ENCODE results near the gene MICAL3.
"Not testable (repeated sequence)": the region's sequence is repeated elsewhere in the genome, so short reads cannot be mapped to it uniquely, and the experiment has no call there.

The MICAL3 gene

DNA sequence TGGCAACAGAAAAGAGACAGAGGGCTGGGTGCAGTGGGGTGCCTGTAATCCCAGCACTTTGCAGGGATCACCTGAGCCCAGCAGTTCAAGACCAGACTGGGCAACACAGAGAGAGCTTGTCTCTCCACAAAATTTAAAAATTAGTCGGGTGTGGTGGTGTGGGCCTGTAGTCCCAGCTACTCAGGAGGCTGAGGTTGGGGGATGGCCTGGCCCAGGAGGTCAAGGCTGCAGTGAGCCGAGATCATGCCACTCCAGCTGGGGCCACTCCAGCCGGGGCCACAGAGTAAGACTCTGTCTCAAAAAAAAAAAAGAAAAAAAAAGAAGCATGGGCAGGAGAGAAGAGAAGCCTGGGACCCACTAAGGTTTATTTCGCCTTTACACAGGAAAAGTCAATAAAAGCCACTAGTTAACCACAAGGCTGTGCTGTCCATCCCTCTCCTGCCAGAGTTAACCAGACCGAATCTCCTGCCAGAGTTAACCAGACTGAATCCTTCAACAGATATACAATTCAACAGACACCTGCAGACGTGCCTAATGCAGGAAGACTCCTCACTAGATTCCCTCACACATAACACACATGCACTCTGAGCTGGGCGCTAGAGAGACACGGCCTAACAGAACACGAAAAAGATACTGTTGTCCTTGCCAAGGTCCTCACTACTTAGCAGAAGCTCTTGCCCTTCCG, 29.8 kb downstream of the MICAL3 start:
- no peak for DNase-seq

DNA sequence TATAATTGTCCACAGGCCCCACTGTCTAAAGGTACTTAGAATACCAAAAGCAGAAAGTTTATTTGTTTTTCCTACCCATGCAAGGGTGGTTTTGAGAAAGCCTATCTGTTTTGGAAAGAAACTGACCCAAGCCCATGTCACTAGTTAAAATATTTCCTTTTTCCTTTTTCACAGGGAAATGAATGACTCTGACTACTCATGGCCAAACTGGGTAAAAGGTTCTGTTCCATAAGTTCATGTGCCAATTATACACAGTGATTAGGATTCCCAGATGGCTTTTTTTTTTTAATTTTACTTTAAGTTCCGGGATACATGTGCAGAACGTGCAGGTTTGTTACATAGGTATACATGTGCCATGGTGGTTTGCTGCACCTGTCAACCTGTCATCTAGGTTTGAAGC, 31.4 kb downstream of the MICAL3 start:
- not testable (repeated sequence) for DNase-seq

DNA sequence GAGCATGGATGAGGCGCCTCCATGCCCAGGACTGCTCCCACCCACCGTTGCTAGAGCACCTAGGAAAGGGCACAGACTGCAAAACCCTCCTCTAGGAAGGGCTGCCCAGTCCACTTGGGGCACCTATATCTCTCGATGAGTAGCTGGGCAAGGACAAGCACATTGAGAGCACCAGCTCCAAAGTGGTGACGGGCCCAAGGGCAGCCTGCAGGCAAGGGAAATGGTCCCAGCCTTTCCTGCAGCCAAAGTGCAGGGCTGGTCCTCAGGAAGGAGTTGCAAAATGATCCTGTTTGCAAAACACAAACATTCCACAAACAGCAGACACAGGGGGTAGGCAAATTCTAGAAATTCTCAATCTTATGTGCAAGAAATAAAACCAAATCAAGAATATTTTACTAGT, 32.4 kb downstream of the MICAL3 start:
- DNase-seq: not testable (repeated sequence)

DNA sequence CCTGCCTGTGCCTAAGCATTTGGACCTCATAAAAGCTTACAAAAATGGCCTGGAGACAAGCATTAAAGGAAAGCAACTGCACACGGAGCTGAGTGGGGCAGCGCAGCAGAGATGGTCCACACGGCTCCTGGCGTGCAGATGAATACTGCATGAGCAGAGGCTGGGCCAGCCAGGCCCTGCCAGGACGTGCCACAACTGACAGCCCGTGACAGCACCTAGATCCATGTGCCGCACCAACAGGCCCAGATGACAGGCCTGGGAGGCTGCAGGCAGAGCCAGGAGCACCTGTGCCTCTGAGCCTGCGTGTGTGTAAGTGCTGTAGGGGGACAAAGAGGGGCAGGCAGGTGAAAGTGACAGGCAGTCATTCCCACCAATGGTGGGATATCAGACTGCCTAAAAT, 33.4 kb downstream of the MICAL3 start:
- no peak for DNase-seq

DNA sequence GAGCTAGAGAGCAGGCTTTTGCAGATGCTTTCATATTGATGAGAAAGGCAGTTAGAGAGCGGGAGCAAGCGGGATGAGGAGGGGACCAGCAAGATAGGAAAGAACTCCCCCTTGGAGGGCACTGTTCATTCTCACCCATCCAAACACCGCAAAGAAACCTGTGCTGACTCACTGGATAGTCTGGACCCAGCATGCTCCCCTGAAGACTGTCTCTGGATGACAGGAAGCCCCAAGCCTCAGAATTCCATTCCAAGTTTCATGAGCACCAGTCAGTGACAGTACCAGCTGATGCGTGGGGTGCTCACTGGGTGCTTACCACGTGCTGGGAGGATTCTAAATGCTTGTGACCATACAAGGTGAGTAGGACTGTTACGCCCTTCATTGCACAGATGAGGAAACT, 34.2 kb downstream of the MICAL3 start:
- DNase-seq: no peak

DNA sequence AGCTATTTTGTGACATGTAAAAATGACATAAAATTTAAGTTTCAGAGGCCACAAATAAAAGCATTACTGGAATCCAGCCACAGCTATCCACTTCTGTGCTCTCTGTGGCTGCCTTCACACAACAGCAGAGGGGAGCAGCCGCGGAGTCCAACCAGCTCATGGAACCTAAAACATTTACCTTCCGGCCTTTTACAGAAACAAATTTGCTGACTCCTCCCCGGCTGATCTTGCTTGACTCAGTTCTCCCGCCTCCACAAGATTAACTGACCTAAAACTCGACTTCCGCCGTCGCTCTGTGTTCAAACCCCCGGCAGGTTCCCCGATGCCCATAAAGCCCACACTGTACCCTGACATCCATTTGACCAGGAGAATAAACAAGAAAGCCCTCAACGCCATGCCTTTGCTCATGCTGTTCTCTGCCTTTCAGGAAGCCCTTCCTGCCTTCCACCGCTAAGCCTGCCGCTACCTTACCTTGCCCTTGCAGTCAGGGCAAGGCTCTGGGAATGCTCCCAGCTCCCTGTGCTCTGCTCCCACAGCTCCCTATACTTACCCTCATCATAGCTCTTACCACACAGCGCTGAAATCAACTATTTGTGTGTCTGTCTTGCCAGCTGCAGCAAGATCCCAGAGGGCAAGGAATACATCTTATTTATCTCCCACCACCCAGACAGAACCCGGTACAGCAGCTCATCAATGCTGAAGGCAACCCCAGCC, 35.4 kb downstream of the MICAL3 start:
- DNase-seq: no peak

DNA sequence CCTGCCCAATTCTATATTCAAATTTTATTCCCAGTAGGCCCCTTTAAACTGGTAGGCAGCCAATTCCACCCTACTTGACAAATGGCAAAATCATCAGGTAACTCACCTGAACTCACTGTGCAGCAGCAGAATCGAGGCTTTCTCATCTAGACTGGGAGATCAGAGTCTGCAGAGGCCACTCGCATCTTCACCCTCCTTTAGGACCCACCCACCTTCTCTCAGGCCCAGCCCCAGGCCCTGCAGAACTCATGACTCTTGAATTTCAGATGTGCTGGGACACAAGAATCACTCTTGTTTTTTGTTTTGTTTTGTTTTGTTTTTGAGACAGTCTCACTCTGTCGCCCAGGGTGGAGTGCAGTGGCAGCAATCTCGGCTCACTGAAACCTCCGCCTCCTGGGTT, 38.8 kb downstream of the MICAL3 start:
- DNase-seq: no peak

DNA sequence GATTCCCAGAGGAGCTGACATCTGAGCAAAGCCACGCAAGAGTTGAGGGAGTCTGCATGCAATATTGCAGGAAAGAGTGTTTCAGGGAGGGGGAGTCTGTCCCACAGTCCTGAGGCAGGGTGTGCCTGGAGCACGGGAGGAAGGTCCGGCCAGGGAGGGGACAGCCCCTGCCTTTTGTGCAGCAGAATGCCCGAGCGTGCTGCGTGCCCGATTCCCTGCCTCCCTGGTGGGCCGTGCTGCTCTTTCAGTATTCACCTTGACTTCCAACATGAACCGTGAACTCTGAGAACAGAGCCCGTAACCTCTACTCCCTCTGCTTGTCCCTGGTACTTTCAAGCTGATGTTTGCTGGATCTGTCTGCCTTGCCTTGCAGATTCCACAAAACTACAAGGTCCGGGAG, 39.3 kb downstream of the MICAL3 start:
- not testable (repeated sequence) for DNase-seq

DNA sequence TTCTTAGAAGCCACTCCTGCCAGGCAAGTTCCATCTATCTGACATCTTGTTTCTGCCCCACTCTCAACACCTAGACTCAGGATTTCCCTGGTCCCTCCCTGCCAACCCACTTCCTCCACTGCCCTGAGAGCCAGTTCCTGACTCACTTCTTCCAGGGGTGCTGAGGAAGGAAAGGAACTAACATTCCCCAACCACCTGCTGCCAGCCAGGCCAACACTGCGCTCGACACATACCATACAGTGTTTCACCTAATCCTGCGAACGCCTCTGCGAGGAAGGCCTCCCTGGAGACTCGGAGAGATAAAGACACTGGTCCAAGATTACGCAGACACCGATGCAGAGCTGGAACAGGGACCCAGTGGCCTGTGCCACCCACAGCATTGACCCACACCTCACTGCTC, 40.2 kb downstream of the MICAL3 start:
- DNase-seq: no peak

DNA sequence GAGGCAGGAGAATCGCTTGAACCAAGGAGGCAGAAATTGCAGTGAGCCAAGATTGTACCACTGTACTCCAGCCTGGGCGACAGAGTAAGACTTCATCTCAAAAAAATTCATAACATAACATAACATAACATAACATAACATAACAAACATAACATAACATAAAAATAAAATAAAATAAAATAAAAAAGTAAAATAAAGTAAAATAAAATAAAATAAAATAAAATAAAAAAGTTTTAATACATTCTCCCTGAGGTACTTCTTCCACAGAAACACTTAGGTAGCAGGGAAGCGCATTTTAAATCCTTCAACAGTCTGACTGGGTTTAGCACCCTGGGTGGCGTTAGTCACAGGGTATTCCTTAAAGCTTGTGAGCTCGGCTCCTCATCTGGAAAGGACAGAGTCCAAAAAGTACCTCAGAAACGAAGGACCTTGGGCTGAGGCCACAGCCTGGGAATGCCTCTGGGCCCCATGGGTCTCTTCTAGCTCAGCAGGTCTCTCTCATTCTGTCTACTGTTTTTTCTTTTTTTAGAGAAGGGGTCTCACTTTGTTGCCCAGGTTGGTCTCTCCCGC, 41.7 kb downstream of the MICAL3 start:
- no peak for DNase-seq

DNA sequence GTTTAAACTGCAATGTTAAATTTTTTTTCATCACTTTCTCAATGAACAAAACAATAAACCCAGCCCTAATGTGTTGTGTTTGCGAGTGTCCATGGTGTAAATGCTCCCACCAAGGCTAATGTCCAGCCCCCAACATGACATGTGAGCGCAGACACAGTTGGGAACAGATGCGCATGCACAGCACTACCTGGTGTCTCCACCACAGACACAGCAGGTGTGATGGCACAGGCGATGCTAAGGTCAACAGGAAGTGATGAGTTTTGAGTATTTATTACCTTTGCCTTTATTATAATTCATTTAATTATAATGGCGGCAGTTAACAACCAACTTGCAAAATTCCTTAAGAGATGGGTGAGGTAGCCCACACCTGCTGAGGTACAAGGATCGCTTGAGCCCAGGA, 42.9 kb downstream of the MICAL3 start:
- DNase-seq: no peak

DNA sequence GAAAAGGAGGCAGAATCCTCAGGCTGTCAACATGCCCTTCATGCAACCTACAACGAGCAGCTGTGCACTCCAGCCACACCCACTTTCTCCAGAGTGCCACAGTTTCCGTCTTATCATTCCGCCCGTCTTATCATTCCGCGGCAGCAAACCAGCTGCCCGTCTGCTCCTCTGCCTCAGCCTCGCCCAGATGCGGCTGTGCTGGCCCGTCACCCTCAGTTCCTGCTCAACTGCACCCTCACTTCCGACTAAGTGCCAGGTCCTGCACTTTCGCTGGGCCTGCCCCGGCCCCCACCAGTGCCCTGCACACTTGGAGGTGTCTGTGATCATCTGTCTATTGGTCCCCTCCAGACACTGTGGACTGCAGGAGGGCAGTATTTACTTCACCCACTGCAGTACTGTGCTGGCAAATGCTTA, 43.7 kb downstream of the MICAL3 start:
- peak; percentile 77 for DNase-seq

DNA sequence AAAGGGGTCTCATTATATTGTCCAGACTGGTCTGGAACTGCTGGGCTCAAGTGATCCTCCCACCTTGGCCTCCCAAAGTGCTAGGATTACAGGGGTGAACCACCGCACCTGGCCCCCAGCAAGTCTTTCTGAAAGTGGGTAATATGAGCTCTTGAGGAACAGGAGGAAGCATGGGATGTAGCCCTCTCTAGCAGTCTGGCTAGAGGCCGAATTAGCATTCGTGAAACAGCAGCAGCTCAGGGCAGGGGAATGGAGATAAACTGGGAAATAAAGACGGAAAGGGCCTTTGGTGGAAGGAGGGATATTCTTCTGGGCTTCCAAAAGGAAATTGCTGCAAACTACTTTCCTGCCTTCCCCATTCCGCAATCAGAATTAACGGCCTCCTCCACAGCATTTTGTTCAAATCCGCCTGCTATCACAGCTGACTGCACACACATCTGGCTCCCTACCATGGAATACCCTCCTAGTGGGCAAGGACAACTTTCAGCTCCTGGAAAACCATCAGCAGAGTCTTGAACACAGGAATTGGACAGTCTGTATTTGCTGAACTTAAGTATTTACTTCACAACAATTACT, 44.3 kb downstream of the MICAL3 start:
- no peak for DNase-seq

DNA sequence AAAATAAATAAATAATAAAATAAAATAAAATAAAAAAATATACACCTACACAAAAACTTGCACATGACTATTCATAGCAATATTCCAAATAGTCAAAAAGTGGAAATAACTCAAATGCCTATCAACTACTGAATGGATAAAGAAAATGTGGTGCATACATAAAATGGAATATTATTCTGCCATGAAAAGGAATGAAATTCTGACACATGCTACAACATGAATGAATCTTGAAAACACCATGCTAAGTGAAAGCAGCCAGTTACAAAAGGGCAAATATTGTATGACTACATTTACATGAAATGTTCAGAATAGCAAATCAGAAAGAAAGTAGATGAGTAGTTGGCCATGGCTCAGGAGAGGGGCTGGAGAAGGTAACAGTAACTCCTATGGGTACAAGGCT, 46.3 kb downstream of the MICAL3 start:
- no peak for DNase-seq

DNA sequence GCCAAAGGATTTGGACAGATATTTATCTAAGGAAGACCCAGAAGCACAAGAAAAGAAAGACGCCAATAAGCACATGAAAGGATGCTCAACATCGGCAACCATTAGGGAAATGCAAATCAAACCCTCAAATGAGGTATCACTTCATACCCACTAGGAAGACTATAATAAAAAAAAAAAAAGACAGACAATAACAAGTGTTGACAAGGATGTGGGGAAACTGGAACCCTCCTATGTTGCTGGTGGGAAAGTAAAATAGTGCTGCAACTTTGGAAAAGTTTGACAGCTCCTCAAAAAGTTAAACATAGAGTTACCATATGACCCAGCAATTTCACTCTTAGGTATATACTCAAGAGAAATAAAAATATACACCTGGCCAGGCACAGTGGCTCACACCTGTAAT, 47.0 kb downstream of the MICAL3 start:
- DNase-seq: no peak

DNA sequence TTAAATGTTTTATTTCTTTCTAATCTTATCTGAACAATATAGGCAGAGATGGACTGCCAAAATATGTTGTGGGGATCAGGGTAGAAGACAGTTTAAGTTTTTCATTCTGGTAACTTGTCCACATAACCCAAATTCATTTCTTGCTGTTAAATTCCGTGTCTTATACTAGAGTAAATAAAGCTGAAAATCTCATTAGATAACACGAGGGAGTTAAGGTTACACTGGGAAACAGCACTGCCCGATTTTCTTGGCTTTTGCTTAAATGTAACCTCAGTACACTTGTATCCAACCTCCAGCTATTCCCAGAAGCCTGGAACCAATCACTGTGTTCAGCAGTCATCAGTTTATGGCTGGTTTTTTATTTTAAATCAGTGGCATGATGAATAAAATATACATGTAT, 48.2 kb downstream of the MICAL3 start:
- no peak for DNase-seq

DNA sequence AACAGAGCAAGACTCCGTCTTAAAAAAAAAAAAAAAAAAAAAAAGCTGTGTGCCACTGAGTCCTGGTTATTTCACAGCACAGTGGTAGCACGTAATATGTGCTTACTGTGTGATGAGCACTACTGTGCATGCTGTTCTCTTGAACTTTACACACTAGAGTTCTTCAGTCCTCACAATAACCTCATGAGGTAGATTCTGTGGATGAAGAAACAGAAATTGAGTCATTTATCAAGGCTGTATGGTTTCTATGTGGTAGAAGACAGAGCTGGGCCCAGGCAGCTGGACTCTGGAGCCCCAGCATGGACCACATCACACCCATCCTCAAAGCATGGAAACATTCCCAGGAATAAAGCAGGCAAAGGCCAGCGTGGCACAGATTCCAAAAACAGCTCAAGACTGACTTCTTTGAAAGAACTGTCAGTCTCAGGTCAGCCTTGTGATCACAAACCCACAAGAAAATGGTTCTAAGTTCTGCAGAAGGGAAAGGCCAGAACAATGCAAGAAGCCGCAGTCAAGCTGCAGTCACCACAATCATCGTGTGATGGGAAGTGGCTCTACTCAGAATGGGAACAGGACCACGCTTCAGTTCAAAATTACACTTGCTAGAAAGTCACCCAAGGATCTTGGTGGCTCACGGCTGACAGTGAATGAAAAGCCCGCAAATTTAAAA, 49.5 kb downstream of the MICAL3 start:
- no peak for DNase-seq

DNA sequence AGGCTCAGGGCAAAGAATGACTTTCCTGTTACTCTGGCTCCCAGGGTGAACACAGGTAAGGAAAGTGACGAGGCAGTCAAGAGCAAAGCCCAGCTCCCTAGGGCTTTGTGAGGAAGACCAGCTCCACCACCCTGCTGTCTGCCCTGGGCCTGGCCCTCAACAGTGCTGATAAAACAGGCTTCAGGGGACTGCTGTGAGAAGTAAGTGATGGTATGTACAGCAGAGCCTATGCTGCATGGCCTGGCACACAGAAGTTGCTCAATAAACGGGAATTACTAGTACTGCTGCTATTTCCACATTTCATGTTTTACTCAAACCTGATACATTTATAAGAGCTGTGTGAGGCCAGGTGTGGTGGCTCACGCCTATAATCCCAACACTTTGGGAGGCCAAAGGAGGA, 50.3 kb downstream of the MICAL3 start:
- no peak for DNase-seq

DNA sequence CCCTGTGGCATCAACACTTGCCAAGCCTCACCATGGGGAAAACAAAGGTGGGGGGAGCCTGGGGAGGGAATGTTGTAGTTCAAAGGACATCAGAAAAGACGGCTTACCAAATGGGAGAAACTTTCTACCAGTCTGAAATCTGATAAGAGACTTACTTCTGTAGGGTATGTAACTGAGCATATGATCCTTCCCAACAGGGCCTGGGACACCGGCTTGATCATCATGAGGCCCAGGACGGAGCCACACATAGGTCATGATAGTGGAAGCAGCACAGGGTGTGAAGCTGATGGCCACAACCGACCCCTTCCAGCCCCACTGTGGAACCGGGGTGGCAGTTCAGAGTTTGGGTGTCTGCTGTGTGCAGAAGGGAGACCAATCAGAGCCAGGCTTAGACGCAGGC, 51.1 kb downstream of the MICAL3 start:
- DNase-seq: no peak

DNA sequence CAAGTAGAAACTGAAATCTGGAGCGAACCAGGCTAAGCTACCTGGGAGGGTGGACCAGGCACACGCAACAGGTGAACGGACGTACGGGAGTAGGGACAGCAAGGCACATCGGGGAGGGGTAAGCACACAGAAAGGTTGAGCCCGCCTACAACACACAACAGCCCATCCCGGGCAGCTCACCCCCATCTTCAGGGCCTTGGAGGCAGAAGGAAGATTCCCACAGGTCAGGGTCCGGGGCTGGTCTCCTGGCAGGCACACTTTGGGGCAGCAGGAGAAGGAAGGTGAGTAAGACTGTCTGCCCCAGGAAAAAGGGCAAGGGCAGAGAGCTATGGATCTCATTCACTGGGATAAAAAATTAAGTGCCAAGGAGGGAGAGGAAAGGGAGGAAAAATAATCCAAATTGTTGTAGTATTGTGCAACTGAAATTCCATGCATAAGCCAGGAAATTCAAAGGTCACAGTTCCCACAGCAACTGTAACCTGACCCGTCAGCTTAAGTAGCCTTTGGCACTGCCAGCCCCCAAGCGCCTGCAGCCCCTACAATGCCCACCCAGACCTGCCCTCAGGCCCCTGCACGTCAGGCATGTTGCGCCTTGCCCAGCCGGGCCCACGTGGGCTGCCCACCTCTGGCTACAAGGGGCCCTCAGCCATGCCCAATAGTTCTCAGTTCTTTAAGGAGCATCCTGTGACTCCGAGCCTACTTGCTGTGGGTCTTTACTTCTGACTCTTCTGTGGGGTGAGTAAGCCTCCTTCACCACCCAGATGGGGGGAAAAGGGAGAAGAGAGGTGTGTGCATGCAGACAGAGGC, 51.8 kb downstream of the MICAL3 start:
- no peak for DNase-seq

DNA sequence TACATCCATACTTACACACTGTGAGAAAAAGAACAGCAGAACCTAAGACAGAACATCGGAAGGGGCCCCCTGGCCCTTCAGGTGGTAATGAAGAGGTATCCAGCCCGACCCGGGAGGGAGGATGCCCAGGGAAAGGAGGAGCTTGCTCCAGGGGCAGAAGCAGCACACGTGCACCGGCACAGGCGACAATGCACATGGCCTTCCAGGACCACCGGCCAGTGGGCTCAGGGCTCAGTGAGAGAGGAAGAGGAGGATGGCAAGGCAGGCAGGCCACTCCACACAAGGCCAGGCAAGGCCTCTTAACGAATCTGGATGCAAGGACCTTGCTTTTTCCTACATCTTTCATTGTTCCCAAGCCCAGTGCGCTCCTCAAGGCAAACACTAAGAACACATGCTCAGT, 52.6 kb downstream of the MICAL3 start:
- no peak for DNase-seq

DNA sequence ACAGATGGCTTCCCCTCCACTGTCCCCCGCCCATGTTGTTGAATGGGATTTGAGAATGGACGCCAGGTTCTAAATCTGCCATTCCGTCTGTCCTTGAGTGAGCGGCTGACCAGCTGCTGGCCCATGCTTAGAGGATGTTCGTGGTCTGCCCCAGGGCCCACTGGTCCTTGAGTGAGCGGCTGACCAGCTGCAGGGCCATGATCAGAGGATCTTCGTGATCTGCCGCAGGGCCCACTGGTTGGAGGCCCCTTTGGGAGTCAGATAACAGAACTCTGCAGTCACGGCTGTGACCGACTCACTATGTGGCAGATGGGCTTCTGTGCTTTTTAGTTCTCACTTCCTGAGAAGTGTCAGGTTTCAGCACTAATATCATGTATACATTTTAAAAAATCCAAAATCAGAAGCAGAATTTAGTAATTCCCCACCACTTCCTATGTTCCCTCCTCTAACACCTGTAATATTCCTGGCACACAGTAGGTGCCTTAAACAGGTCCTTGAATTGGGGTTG, 54.1 kb downstream of the MICAL3 start:
- no peak for DNase-seq

Data from activated effector memory CD4-positive, alpha-beta T cell treated with anti-CD3 and anti-CD28 coated beads, Interleukin-2, amount 50 U/mL, for 16 hours (primary cell).